ENCODE results near the gene FCRL4. TPM values are rescaled to one million over a fixed set of nuclear protein-coding genes. Genes with fewer than 3 reads are reported as not detected.

The FCRL4 gene
- total RNA-seq, 1 experiment from 2014 or later, result not detected

GRCh38 chr1:157628773-157629172 lies 30.9 kb upstream of the FCRL4 start:
- H3K27ac ChIP-seq (ENCODE audit: low read depth, low read length), result no peak overlapping the region
- TF ChIP-seq ZNF274 (IDR thresholded peaks at IDR 0.05; ENCODE audit: low read depth, low read length) (no peak), ZBTB33 (IDR thresholded peaks at IDR 0.05; ENCODE audit: extremely low read depth, insufficient replicate concordance, low read length) (no peak), ZFX (IDR thresholded peaks at IDR 0.05) (no peak), POLR2A (IDR thresholded peaks at IDR 0.05; ENCODE audit: borderline replicate concordance, extremely low read depth, insufficient read depth, insufficient read length) (no peak), REST (IDR thresholded peaks at IDR 0.05; ENCODE audit: low read depth) (no peak)
- POLR2A ChIA-PET, result no interaction called here
- no peak overlapping the region for H2AFZ ChIP-seq (ENCODE audit: low read depth, low read length, poor library complexity, severe bottlenecking)
- no peak for ATAC-seq
- no peak overlapping the region for H3K9ac ChIP-seq (ENCODE audit: low read length)
- RAD21 ChIA-PET (ENCODE audit: low non-redundant PET in 1 of 2, low total read pairs in 2 of 2, uncharacterized antibody in 2 of 2, unreplicated experiment in 2 of 2), result no interaction called here
- BruUV-seq (replicated peaks), result no TSS peak
- H3K36me3 ChIP-seq (ENCODE audit: control insufficient read depth in 1 of 2, insufficient read depth in 2 of 2, low read length in 2 of 2), result no peaks in the 10 kb centered on the region
- H3K9me2 ChIP-seq (ENCODE audit: insufficient read depth), result no peaks in the 10 kb centered on the region
- no peaks in the 10 kb centered on the region for H3K4me1 ChIP-seq (ENCODE audit: control insufficient read depth in 1 of 2, insufficient read depth in 2 of 2, low read length in 2 of 2)
- intact Hi-C loops (cut with micrococcal nuclease), result no loop called here
- DNase-seq (ENCODE audit: low read depth, low spot score), result no peak
- no peak overlapping the region for H3K4me3 ChIP-seq (replicated peaks in 1 of 2; ENCODE audit: low read depth in 1 of 2, low read length in 2 of 2)
- no peaks in the 10 kb centered on the region for H4K20me1 ChIP-seq (ENCODE audit: insufficient read depth)
- CTCF ChIA-PET, result no interaction called here
- peaks cover 26% of the 10 kb centered on the region for H3K27me3 ChIP-seq (ENCODE audit: insufficient read depth, low read length)
- H3K9me3 ChIP-seq (ENCODE audit: control insufficient read depth in 1 of 2, insufficient read depth in 1 of 2, low read depth in 1 of 2, low read length in 2 of 2), result no peaks in the 10 kb centered on the region
- H3K4me2 ChIP-seq (ENCODE audit: low read length), result no peak overlapping the region
- no peaks in the 10 kb centered on the region for H3K79me2 ChIP-seq (ENCODE audit: insufficient read depth, low read length)
